ENCODE results near the gene CEP128.

CEP128 gene

DNA sequence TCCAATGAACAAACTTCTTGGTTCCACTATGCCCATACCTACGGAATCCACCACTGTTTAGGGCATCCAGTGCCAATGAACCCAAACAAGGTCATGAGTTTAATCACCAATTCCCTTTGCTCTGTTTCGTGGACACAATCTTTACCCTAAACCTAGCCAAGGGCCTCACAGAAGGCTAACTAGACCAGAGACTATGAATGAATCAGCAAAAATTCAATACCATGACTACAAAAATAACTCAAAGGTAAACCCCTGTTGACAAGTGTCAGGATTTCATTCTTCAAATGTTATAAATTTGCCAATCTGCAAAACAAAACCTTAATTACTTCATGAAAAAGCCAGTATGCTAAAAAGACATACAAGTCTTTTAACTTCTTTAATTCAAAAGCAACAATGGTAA is 96.7 kb downstream of the CEP128 start:
- no peak overlapping the region for H3K4me3 ChIP-seq (replicated peaks; ENCODE audit: low read depth, low read length)
- TF ChIP-seq CTCF (IDR thresholded peaks at IDR 0.05; ENCODE audit: low read length, missing control alignments) = no peak
- DNase-seq (ENCODE audit: low read depth) = no peak

DNA sequence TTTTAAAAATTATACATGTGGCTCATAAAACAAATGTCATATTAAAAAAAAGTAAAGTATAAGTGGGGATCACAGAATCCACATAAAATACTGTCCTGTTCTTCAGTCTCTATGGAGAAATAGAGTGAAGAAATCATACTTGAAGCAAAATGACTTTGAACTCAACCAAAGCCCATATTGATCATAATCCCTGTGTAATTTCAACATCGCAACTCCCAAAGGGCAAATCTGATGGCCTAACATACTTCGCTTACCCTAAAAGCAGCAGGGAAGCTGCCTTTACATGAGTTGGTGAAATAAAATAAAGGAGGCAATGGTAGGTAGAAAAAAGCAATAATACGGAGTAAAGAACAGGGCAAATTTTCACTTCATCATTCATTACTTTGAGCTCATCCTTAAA is 101.8 kb downstream of the CEP128 start:
- H3K4me3 ChIP-seq (replicated peaks; ENCODE audit: low read depth, low read length) = no peak overlapping the region
- DNase-seq (ENCODE audit: low read depth) = no peak
- no peak for TF ChIP-seq CTCF (IDR thresholded peaks at IDR 0.05; ENCODE audit: low read length, missing control alignments)

GRCh38 chr14:80809663-80810062 is 131.9 kb downstream of the CEP128 start:
- TF ChIP-seq CTCF (IDR thresholded peaks at IDR 0.05; ENCODE audit: low read length, missing control alignments) = no peak
- no peak for DNase-seq (ENCODE audit: low read depth)
- H3K4me3 ChIP-seq (replicated peaks; ENCODE audit: low read depth, low read length) = no peak overlapping the region

GRCh38 chr14:80805136-80805535 is 136.4 kb downstream of the CEP128 start:
- no peak for TF ChIP-seq CTCF (IDR thresholded peaks at IDR 0.05; ENCODE audit: low read length, missing control alignments)

GRCh38 chr14:80798878-80799277 is 142.7 kb downstream of the CEP128 start:
- no peak overlapping the region for H3K4me3 ChIP-seq (replicated peaks; ENCODE audit: low read depth, low read length)
- no peak for TF ChIP-seq CTCF (IDR thresholded peaks at IDR 0.05; ENCODE audit: low read length, missing control alignments)
- no peak for DNase-seq (ENCODE audit: low read depth)

More at GRCh38 chr14:80805136-80805535, 136.4 kb downstream of the CEP128 start:
- H3K4me3 ChIP-seq (replicated peaks; ENCODE audit: low read depth, low read length) = no peak overlapping the region
- DNase-seq (ENCODE audit: low read depth) = no peak

GRCh38 chr14:80798211-80798610 is 143.3 kb downstream of the CEP128 start:
- no peak for TF ChIP-seq CTCF (IDR thresholded peaks at IDR 0.05; ENCODE audit: low read length, missing control alignments)
- H3K4me3 ChIP-seq (replicated peaks; ENCODE audit: low read depth, low read length) = no peak overlapping the region
- DNase-seq (ENCODE audit: low read depth) = no peak

GRCh38 chr14:80792771-80793170 is 148.8 kb downstream of the CEP128 start:
- DNase-seq (ENCODE audit: low read depth) = no peak
- no peak for TF ChIP-seq CTCF (IDR thresholded peaks at IDR 0.05; ENCODE audit: low read length, missing control alignments)
- H3K4me3 ChIP-seq (replicated peaks; ENCODE audit: low read depth, low read length) = no peak overlapping the region
